Fibroblast of pulmonary artery (primary cell): ENCODE results near the gene COQ6.
"Not testable (repeated sequence)": the region's sequence is repeated elsewhere in the genome, so short reads cannot be mapped to it uniquely, and the experiment has no call there.

ENCODE experiments used
- DNase-seq: peaks from one replicate; pipeline ENCODE4 v3.0.0-alpha.2; 2010; ENCODE audit warnings: low read depth
- H3K4me3 ChIP-seq: replicated peaks from 2 replicates; pipeline ENCODE4 v1.5.1; 2011; ENCODE audit warnings: low read depth, mild to moderate bottlenecking, control low read depth, low read length, moderate library complexity
- CTCF ChIP-seq: IDR thresholded peaks from 2 replicates; pipeline ENCODE4 v1.5.1; 2011; ENCODE audit warnings: mild to moderate bottlenecking, control low read depth, low read length, inconsistent platforms; ENCODE audit errors: missing control alignments

Gene COQ6

GRCh38 chr14:73976125-73976524 is 26.0 kb downstream of the COQ6 start:
- no peak overlapping the region for H3K4me3 ChIP-seq
- no peak for DNase-seq
- no peak for TF ChIP-seq CTCF

DNA sequence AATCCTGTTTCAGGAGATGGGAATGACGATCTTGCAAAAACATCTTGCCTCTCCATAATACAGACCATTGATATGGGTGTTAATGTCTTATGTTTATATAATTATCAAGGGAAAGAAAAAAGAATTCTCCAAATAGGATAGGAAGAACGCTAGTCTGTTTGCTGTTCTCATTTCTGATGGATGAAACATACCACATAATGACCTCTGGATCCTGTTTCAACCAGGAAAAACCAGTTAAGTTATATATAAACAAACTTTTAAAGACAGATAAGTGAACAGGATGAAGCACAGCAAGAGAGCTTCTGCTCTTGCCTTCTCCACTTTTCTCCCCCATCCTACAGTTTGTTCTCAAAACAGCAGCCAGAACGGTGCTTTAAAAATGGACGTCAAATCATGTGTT is 27.8 kb downstream of the COQ6 start:
- DNase-seq = peak; percentile 6
- no peak for TF ChIP-seq CTCF
- H3K4me3 ChIP-seq = no peak overlapping the region

GRCh38 chr14:73988065-73988464 is 38.0 kb downstream of the COQ6 start:
- no peak for DNase-seq
- no peak overlapping the region for H3K4me3 ChIP-seq
- TF ChIP-seq CTCF = no peak

- H3K4me3 ChIP-seq, DNase-seq: not testable (repeated sequence)
Measured at GRCh38 chr14:73988656-73989055, 38.6 kb downstream of the COQ6 start.

DNA sequence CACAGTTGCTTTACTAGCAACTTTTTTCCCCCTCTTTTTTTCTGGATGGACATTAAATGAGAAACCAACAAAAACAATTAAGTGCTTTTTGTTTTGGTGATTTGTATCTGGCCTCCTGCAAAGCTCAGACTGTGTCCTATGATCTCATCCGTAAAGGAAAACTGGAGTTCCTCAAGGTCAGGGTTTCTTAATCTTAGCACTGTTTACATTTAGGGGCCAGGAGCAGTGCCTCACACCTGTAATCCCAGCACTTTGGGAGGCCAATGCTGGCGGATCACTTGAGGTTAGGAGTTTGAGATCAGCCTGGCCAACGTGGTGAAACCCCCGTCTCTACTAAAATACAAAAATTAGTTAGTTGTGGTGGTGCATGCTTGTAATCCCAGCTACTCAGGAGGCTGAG is 41.0 kb downstream of the COQ6 start:
- H3K4me3 ChIP-seq = no peak overlapping the region
- DNase-seq = no peak
- TF ChIP-seq CTCF = no peak

- H3K4me3 ChIP-seq, DNase-seq: not testable (repeated sequence)
Measured at GRCh38 chr14:73994926-73995325, 44.8 kb downstream of the COQ6 start.

- H3K4me3 ChIP-seq = no peak overlapping the region
- no peak for TF ChIP-seq CTCF
- DNase-seq = no peak
Measured at GRCh38 chr14:73995977-73996378, 45.9 kb downstream of the COQ6 start.

DNA sequence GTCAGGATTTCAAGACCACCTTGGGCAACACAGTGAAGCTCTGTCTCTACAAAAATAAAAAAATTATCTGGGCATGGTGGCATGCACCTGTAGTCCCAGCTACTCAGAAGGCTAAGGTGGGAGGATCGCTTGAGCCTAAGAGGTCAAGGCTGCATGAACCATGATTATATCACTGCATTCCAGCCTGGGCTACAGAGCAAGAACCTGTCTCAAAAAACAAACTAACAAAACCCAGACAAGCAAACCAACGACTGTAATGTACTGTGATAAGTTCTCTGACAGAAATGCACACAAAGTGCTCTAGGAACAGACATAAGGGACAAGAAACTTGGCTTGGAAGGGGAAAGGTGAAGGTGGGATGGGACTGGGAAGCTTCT is 46.6 kb downstream of the COQ6 start:
- no peak overlapping the region for H3K4me3 ChIP-seq
- no peak for DNase-seq
- no peak for TF ChIP-seq CTCF
